ENCODE results near the gene LAMP5.

The LAMP5 gene, protein sequence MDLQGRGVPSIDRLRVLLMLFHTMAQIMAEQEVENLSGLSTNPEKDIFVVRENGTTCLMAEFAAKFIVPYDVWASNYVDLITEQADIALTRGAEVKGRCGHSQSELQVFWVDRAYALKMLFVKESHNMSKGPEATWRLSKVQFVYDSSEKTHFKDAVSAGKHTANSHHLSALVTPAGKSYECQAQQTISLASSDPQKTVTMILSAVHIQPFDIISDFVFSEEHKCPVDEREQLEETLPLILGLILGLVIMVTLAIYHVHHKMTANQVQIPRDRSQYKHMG

DNA sequence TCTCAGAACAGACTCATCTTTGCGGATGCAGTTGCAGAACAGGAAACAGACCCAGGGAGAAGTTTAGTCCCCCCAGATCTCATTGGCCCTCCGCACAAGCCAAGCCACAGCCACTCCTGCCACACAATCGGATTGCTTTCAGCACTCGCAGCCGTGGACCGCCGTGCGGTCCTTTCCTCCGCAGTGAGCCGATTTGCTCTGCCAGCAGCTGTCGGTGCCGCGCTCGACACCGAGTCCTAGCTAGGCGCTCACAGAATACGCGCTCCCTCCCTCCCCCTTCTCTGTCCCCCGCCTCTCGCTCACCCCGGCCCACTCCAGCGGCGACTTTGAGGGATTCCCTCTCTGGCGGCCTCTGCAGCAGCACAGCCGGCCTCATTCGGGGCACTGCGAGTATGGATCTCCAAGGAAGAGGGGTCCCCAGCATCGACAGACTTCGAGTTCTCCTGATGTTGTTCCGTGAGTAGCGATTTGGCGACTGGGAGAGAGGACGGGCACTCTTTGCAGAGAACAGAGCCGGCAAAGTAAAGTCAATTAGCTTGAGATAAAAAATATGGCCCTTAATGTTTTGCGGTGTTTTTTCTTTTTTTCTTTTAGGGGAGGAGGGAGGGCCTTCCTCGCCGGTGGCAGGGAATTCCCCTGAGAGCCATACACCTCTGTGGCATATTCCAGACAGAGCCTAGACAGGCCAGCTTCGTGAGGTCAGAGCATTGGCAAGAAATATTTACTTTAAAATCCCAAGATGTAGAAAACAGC, at the start of gene LAMP5:
LAMP5 (plus strand) TSS at position 130 of the 753 bp plus-strand sequence; CDS start at position 393, 263 bp downstream.
- peak within 1 kb of the TSS; percentile 62 for H3K4me3 ChIP-seq
- H3K27ac ChIP-seq, result no peak within 1 kb of the TSS
- TF ChIP-seq, protein P1, sequence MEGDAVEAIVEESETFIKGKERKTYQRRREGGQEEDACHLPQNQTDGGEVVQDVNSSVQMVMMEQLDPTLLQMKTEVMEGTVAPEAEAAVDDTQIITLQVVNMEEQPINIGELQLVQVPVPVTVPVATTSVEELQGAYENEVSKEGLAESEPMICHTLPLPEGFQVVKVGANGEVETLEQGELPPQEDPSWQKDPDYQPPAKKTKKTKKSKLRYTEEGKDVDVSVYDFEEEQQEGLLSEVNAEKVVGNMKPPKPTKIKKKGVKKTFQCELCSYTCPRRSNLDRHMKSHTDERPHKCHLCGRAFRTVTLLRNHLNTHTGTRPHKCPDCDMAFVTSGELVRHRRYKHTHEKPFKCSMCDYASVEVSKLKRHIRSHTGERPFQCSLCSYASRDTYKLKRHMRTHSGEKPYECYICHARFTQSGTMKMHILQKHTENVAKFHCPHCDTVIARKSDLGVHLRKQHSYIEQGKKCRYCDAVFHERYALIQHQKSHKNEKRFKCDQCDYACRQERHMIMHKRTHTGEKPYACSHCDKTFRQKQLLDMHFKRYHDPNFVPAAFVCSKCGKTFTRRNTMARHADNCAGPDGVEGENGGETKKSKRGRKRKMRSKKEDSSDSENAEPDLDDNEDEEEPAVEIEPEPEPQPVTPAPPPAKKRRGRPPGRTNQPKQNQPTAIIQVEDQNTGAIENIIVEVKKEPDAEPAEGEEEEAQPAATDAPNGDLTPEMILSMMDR (IDR thresholded peaks at IDR 0.05), result no peak
- no peak for DNase-seq (ENCODE audit: low spot score)

DNA sequence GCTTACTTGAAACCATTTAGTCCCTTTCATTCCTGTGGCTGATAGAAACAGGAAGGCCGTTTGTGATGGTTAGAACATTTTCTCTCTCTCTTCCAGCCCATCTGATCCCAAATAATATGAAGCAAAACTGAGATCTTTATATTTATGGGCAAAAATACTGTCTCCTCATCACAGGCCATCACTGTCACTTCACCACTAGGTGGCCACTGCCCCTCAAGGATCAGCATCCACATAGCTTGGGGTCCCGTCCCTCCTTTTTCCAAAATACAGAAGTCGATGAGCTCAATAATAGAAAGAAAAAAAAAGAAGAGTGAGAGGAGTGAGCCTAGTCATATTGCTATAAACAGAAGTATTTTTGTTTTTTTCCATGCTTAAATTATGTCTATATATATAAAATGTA, 46.4 kb upstream of the LAMP5 start:
- TF ChIP-seq, protein P1 (IDR thresholded peaks at IDR 0.05), result no peak
- no peak overlapping the region for H3K27ac ChIP-seq
- no peak overlapping the region for H3K4me3 ChIP-seq
- DNase-seq (ENCODE audit: low spot score), result no peak

DNA sequence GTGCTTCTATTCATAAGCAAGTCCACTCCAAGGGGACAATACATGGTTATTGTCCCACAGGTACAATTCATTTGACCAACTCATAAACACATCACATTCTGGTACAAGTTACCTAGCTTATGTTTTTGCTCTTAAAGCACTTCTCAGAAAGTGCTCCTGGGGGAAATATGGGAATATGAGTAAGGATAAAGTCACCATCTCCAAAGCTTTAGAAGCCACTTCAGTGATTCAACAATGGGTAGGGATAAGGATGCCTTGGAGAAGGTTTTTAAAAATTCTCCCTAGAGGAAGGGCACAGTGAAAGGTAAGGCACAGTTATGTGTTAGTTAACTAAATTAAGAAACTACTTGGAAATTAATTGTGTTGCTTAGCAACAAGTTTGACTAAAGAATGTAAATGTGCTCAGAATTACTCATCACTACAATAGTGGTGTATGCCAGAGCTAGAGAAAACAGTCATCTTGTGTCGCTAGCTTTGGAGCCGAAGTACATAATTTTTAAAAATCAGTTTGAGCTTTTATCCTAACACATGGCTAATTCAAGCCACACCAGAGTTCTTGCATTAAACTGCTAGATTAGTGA, 39.5 kb upstream of the LAMP5 start:
- Histone ChIP-seq H3K27ac (no peak overlapping the region), H3K4me3 (no peak overlapping the region)
- TF ChIP-seq, protein P1 (IDR thresholded peaks at IDR 0.05), result no peak
- DNase-seq (ENCODE audit: low spot score), result no peak

DNA sequence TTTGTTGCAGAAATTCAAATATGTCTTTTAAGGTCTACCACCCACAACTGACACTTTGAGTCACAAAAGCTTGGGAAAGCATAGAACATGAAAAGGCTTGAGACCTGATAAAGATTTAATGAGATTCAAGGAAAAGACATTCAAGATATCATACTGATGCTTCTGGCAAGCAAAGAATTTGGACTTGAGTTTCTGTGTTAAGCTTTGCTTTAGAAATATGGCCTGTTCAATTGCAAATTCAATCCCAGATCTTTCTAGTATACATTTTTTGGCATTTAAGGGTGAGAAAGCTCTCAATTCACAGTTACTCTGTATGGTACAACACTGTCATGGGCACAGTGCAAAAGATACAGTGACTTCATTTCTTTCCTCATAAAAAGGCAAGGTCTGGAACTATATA, 38.9 kb upstream of the LAMP5 start:
- TF ChIP-seq, protein P1 (IDR thresholded peaks at IDR 0.05), result no peak
- Histone ChIP-seq H3K4me3 (no peak overlapping the region), H3K27ac (no peak overlapping the region)
- DNase-seq (ENCODE audit: low spot score), result no peak

DNA sequence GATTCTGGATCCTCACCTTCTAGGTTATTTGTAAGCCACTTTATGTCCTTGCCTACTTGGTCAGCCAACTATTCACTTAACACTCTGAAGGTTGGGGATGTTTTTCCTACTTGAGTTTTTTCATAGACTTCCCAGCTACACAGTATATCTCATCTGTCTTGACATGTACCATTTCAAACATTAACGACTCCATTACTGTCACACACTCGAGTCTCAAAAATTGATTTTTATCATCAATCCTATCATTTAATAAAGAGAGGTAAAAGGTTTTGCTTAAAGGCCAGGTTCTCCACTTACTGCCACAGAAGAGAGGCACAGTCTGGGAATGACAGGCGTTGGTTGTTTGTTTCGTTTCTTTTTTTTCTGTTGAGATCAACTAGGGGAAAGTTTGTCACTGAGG, 38.2 kb upstream of the LAMP5 start:
- no peak overlapping the region for H3K27ac ChIP-seq
- H3K4me3 ChIP-seq, result no peak overlapping the region
- TF ChIP-seq, protein P1 (IDR thresholded peaks at IDR 0.05), result no peak
- DNase-seq (ENCODE audit: low spot score), result no peak

DNA sequence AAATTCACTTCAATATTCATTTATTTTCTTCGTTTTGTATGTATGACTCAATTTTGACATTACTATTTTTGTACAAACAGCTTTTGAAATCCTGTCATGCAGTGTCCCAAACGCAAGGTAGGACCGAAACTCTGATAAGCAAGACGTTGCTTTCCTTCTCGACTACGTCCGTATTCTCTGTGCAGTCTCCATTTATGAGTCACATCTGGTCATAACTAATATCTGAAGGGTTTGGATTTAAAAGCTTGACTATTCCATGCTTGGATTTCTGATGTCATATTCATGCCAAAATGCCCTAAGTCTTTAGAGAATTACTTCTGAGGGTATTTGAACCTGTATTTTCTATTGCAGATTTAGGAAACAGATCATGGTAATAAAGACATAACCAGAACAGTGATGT, 37.8 kb upstream of the LAMP5 start:
- H3K27ac ChIP-seq, result no peak overlapping the region
- TF ChIP-seq, protein P1 (IDR thresholded peaks at IDR 0.05), result no peak
- no peak for DNase-seq (ENCODE audit: low spot score)
- no peak overlapping the region for H3K4me3 ChIP-seq
